WI38 (cell line): Measurements from ENCODE around the gene S100A12.
A peak's percentile ranks its signal among the peaks of the same experiment; 100 is the strongest.

Experiments used
- H3K4me3 ChIP-seq: 2 replicates; pipeline ENCODE4 v1.5.1; 2011; ENCODE audit warnings: low read depth, mild to moderate bottlenecking, control low read depth, low read length
- CTCF ChIP-seq: IDR thresholded peaks from 2 replicates; pipeline ENCODE4 v1.5.1; 2012; ENCODE audit warnings: low read depth, mild to moderate bottlenecking, control low read depth, low read length

Gene S100A12

GRCh38 chr1:153404768-153405167 lies 29.3 kb upstream of the S100A12 start:
- 0 out of 2 replicates have a peak, but pooled peaks have one; percentile 12 for TF ChIP-seq CTCF
- H3K4me3 ChIP-seq = no peak overlapping the region

- no peak for TF ChIP-seq CTCF
- H3K4me3 ChIP-seq = no peak overlapping the region
These were observed 28.7 kb upstream of the S100A12 start for GRCh38 chr1:153404086-153404635.

GRCh38 chr1:153403421-153404085 lies 28.1 kb upstream of the S100A12 start:
- no peak overlapping the region for H3K4me3 ChIP-seq
- no peak for TF ChIP-seq CTCF

- no peak for TF ChIP-seq CTCF
- H3K4me3 ChIP-seq = no peak overlapping the region
These were observed 26.8 kb upstream of the S100A12 start for GRCh38 chr1:153402226-153402625.

GRCh38 chr1:153401461-153401860 lies 26.0 kb upstream of the S100A12 start:
- no peak overlapping the region for H3K4me3 ChIP-seq
- no peak for TF ChIP-seq CTCF

- H3K4me3 ChIP-seq = no peak overlapping the region
- TF ChIP-seq CTCF = no peak
These were observed 24.8 kb upstream of the S100A12 start for GRCh38 chr1:153400244-153400643.

GRCh38 chr1:153399401-153400055 lies 24.1 kb upstream of the S100A12 start:
- TF ChIP-seq CTCF = no peak

More at GRCh38 chr1:153399401-153400055, 24.1 kb upstream of the S100A12 start:
- no peak overlapping the region for H3K4me3 ChIP-seq
